IPS-15b (cell line): Measurements from ENCODE around the gene TGIF1.
"Not testable (repeated sequence)": the region's sequence is repeated elsewhere in the genome, so short reads cannot be mapped to it uniquely, and the experiment has no call there.

Experiments
- H3K27me3 ChIP-seq: one replicate; pipeline ENCODE4 v1.6.1; 2013; ENCODE audit warnings: low read length; ENCODE audit not compliant: control insufficient read depth, insufficient read depth
- H3K36me3 ChIP-seq: one replicate; pipeline ENCODE4 v1.6.1; 2013; ENCODE audit warnings: low read length; ENCODE audit not compliant: control insufficient read depth, insufficient read depth
- H3K4me1 ChIP-seq: one replicate; pipeline ENCODE4 v1.6.1; 2013; ENCODE audit warnings: mild to moderate bottlenecking, low read length; ENCODE audit not compliant: control insufficient read depth, insufficient read depth
- H3K4me3 ChIP-seq: one replicate; pipeline ENCODE4 v1.5.1; 2013; ENCODE audit warnings: low read depth, low read length
- H3K9ac ChIP-seq: one replicate; pipeline ENCODE4 v1.6.1; 2013; ENCODE audit warnings: low read depth, mild to moderate bottlenecking, low read length
- H3K9me3 ChIP-seq: one replicate; pipeline ENCODE4 v1.6.1; 2013; ENCODE audit warnings: mild to moderate bottlenecking, low read length; ENCODE audit not compliant: control insufficient read depth, insufficient read depth

The TGIF1 gene

DNA sequence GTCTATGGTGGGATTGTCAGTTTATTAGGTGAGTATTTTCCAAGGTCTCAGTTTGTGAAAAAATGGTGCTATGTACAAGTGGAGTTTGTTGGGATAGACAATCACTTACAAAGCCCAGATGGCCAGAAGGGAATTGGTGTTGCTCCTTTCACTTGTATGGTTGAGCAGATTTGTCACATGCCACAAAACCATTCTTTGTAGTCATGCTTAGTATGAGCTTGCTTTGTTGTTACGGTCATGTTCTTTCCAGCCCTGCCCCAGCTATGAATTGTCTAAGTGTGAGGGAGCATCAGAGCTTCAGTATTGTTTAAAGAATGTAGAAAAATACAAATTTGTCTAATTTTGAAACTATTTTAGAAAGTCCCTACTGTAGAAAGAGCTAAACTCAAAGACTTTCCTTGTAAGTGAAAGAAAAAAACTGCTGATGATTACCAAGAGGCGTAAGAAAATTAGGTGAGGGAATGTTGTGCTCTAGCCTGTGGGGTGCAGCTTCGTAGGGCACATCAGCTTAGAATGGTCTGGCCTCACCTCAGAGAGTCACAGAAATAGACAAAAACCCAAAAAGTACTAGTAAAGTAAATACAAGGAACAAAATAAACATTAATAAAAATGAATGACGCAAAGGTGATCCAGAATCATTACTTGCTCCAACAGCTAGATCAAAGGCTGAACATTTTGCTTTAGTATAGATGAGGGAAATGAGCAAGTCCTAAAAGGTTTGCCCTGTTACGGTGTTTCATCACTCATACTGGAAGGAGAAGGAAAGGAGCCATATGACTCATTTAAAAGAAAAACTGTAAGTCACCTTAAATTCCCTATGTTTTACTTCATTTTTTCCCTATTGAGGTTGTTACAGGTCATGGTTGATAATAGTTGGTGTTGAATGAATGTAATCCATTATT lies 9.2 kb downstream of the TGIF1 start:
- Histone ChIP-seq H3K9ac (no peak overlapping the region), H3K36me3 (peaks cover 25% of the 10 kb centered on the region), H3K4me3 (no peak overlapping the region), H3K4me1 (peaks cover 26% of the 10 kb centered on the region), H3K9me3 (no peaks in the 10 kb centered on the region), H3K27me3 (no peaks in the 10 kb centered on the region)

DNA sequence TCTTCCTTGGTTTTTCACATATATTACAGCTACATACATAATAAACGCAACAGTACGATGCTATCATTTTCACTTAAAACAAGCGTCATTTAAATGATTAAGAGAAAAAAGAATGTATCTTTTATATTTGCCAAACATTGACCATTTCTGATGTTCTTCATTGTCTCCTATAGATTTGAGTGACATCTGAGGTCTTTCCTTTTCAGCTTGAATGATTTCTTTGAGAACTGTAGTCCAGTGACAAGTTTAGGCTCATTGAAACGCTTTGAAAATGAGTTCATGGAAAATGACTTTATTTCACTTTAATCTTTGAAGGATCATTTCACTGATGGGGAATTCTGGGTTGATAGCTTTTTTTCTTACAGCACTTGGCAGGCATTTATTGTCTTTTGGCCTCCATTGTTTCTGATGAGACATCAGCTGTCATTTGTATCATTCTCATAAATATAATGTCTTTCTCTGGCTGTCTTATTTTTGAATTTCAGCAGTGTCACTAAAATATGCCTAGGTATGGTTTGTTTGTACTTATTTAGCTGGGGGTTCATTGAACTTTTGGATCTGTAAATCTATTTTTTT lies 10.9 kb downstream of the TGIF1 start:
- Histone ChIP-seq H3K9me3 (no peaks in the 10 kb centered on the region), H3K4me1 (peaks cover 20% of the 10 kb centered on the region), H3K27me3 (no peaks in the 10 kb centered on the region), H3K36me3 (peaks cover 25% of the 10 kb centered on the region), H3K9ac (no peak overlapping the region), H3K4me3 (no peak overlapping the region)

GRCh38 chr18:3461704-3462103 lies 11.7 kb downstream of the TGIF1 start:
- Histone ChIP-seq H3K9me3 (no peaks in the 10 kb centered on the region), H3K9ac (no peak overlapping the region), H3K27me3 (no peaks in the 10 kb centered on the region), H3K4me3 (no peak overlapping the region), H3K36me3 (peaks cover 19% of the 10 kb centered on the region), H3K4me1 (peaks cover 19% of the 10 kb centered on the region)

DNA sequence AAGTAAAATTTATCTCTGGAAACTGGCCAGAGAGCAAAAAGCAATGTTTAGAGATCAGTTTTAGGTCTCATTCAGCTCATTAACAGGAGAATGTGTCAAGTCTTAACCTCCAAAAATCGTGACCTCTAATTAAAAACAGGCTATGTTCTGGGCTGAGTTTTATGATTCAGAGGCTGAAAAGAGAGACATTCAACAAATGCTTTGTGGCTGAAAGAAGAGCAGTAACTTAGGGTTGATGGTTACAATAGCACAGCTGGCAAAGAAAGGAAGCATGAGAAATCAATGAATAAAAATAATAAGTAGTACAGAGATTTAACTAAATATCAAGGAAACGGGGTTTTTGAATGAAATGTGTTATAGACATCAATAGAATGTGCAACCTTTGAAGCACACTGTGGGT lies 13.1 kb downstream of the TGIF1 start:
- Histone ChIP-seq H3K9me3 (no peaks in the 10 kb centered on the region), H3K27me3 (no peaks in the 10 kb centered on the region)

GRCh38 chr18:3466045-3466444 lies 16.1 kb downstream of the TGIF1 start:
- no peaks in the 10 kb centered on the region for H3K36me3 ChIP-seq
- H3K27me3 ChIP-seq: no peaks in the 10 kb centered on the region
- peaks cover 17% of the 10 kb centered on the region for H3K4me1 ChIP-seq
- no peak overlapping the region for H3K4me3 ChIP-seq
- no peak overlapping the region for H3K9ac ChIP-seq
- H3K9me3 ChIP-seq: no peaks in the 10 kb centered on the region

More for the DNA sequence above, 13.1 kb downstream of the TGIF1 start:
- no peak overlapping the region for H3K4me3 ChIP-seq
- H3K4me1 ChIP-seq: peaks cover 21% of the 10 kb centered on the region
- H3K9ac ChIP-seq: no peak overlapping the region
- H3K36me3 ChIP-seq: peaks cover 8% of the 10 kb centered on the region

- H3K9ac ChIP-seq: peak overlapping the region; percentile 26
- no peaks in the 10 kb centered on the region for H3K36me3 ChIP-seq
- no peaks in the 10 kb centered on the region for H3K27me3 ChIP-seq
- H3K9me3 ChIP-seq: no peaks in the 10 kb centered on the region
- no peak overlapping the region for H3K4me3 ChIP-seq
- H3K4me1 ChIP-seq: peaks cover 17% of the 10 kb centered on the region
Measured at GRCh38 chr18:3466872-3467271, 16.9 kb downstream of the TGIF1 start.

GRCh38 chr18:3468066-3468705 lies 18.2 kb downstream of the TGIF1 start:
- Histone ChIP-seq H3K4me3 (no peak overlapping the region), H3K36me3 (no peaks in the 10 kb centered on the region), H3K9ac (no peak overlapping the region), H3K4me1 (peaks cover 17% of the 10 kb centered on the region), H3K9me3 (no peaks in the 10 kb centered on the region), H3K27me3 (no peaks in the 10 kb centered on the region)

DNA sequence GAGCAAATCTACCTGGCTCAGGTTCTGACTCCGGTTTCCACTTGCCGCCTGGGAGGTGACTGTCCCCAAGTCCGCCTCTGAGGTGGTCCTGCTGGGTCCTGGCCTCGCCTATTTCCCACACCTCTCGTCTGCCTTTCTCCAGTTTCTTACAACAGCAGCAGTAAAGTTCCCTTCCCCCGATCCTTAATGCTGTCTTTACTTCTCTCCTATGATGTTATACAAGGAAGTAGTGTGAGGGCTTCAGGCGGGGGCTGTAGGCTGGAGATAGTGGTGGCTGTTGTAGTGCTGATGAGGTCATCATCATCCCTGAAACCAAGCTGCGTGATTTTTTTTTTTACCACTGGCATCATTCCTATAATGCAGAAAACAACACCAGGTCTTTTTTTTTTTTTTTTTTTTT lies 18.9 kb downstream of the TGIF1 start:
- Histone ChIP-seq H3K9me3 (no peaks in the 10 kb centered on the region), H3K36me3 (no peaks in the 10 kb centered on the region), H3K27me3 (no peaks in the 10 kb centered on the region), H3K4me1 (peaks cover 17% of the 10 kb centered on the region), H3K9ac (no peak overlapping the region), H3K4me3 (no peak overlapping the region)

DNA sequence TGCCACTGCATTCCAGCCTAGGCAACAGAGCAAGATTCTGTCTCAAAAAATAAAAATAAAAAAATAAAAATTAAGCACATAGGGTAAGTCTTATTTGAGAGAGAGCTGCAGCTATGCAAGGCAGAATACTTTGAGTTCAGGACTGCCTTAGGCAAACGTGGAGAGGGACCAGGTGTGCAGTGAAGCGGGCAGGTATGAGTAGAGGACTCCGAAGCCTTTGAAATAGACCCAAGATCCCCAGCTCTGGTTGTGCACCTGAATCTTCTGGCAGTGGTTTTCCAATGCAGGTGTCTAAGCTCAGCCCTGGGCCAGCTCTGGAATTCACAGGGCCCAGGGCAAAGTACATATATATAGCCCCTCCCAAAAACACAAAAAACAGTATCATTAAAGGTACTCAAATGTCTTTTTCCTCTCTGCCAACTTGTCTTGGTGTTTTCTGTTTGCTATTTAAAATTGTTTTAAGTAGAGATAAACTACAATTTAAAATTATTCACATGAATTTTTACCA lies 21.2 kb downstream of the TGIF1 start:
- no peaks in the 10 kb centered on the region for H3K27me3 ChIP-seq
- H3K4me1 ChIP-seq: peaks cover 15% of the 10 kb centered on the region
- H3K4me3 ChIP-seq: no peak overlapping the region
- H3K9ac ChIP-seq: no peak overlapping the region
- H3K9me3 ChIP-seq: no peaks in the 10 kb centered on the region
- no peaks in the 10 kb centered on the region for H3K36me3 ChIP-seq

DNA sequence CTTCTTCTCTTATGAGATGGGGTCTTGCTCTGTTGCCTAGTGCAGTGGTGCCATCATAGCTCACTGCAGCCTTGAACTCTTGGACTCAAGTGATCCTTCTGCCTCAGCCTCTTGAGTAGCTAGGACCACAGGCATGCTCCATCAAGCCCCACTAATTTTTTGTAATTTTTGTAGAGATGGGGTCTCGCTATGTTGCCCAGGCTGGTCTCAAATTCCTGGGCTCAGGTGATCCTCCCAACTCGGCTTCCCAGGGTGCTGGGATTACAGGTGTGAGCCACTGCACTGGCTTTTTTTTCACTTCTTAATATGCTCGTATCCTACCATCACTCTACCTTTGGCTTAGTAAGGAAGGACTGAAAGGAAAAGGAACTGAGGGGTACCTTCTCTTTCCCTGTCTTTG lies 22.1 kb downstream of the TGIF1 start:
- not testable (repeated sequence) for H3K4me3 ChIP-seq, H3K4me1 ChIP-seq, H3K9me3 ChIP-seq, H3K36me3 ChIP-seq, H3K27me3 ChIP-seq, H3K9ac ChIP-seq

GRCh38 chr18:3472681-3473544 lies 22.9 kb downstream of the TGIF1 start:
- no peak overlapping the region for H3K4me3 ChIP-seq
- peaks cover 5% of the 10 kb centered on the region for H3K4me1 ChIP-seq
- no peaks in the 10 kb centered on the region for H3K36me3 ChIP-seq
- no peak overlapping the region for H3K9ac ChIP-seq
- no peaks in the 10 kb centered on the region for H3K9me3 ChIP-seq
- no peaks in the 10 kb centered on the region for H3K27me3 ChIP-seq
